GM23248 (cell line): Measurements from ENCODE around the gene MLLT6.

Experiments used
- EZH2 ChIP-seq: fragments of 200-600 bp; sonication (generic); IDR thresholded peaks from 2 replicates; pipeline ENCODE4 v1.6.1; 2018; ENCODE audit warnings: antibody characterized with exemption, mild to moderate bottlenecking; ENCODE audit not compliant: insufficient read depth, poor library complexity, severe bottlenecking
- EZH2phosphoT487 ChIP-seq: fragments of 200-600 bp; sonication (generic); IDR thresholded peaks from 2 replicates; pipeline ENCODE4 v1.6.1; 2018; ENCODE audit warnings: antibody characterized with exemption, moderate library complexity, mild to moderate bottlenecking, low read depth; ENCODE audit not compliant: insufficient read depth

GRCh38 chr17:38740044-38740443 lies 35.0 kb downstream of the MLLT6 start:
- TF ChIP-seq EZH2phosphoT487 (no peak), EZH2 (no peak)
